DMS 273 (cell line): ENCODE measurements around the gene TNIK.
A peak's percentile ranks its signal among the peaks of the same experiment; 100 is the strongest.
"Not testable (repeated sequence)": the region's sequence is repeated elsewhere in the genome, so short reads cannot be mapped to it uniquely, and the experiment has no call there.

Experiments
- DNase-seq: peaks from one replicate; lab custom pipeline; 2025; ENCODE audit not compliant: unreplicated experiment; lab: John Stamatoyannopoulos, UW

TNIK gene

GRCh38 chr3:171320750-171321558 lies 139.3 kb downstream of the TNIK start:
- DNase-seq: peak; percentile 95

- peak; percentile 68 for DNase-seq
Measured at GRCh38 chr3:171317171-171317570, 143.0 kb downstream of the TNIK start.

GRCh38 chr3:171315919-171316318 lies 144.3 kb downstream of the TNIK start:
- DNase-seq: no peak

GRCh38 chr3:171315101-171315500 lies 145.1 kb downstream of the TNIK start:
- DNase-seq: no peak

- DNase-seq: no peak
Measured at GRCh38 chr3:171314341-171314740, 145.9 kb downstream of the TNIK start.

- no peak for DNase-seq
Measured at GRCh38 chr3:171313702-171314101, 146.5 kb downstream of the TNIK start.

- peak; percentile 25 for DNase-seq
Measured at GRCh38 chr3:171312741-171313140, 147.5 kb downstream of the TNIK start.

- DNase-seq: peak; percentile 29
Measured at GRCh38 chr3:171311784-171312183, 148.4 kb downstream of the TNIK start.

- peak; percentile 81 for DNase-seq
Measured at GRCh38 chr3:171309906-171310359, 150.3 kb downstream of the TNIK start.

- no peak for DNase-seq
Measured at GRCh38 chr3:171307988-171308387, 152.2 kb downstream of the TNIK start.

- DNase-seq: peak; percentile 50
Measured at GRCh38 chr3:171307046-171307585, 153.1 kb downstream of the TNIK start.

GRCh38 chr3:171306631-171307030 lies 153.6 kb downstream of the TNIK start:
- DNase-seq: peak; percentile 78

GRCh38 chr3:171305823-171306222 lies 154.4 kb downstream of the TNIK start:
- not testable (repeated sequence) for DNase-seq

GRCh38 chr3:171304498-171304897 lies 155.7 kb downstream of the TNIK start:
- not testable (repeated sequence) for DNase-seq

- DNase-seq: not testable (repeated sequence)
Measured at GRCh38 chr3:171304017-171304416, 156.2 kb downstream of the TNIK start.

GRCh38 chr3:171301998-171302397 lies 158.2 kb downstream of the TNIK start:
- no peak for DNase-seq

GRCh38 chr3:171301002-171301401 lies 159.2 kb downstream of the TNIK start:
- no peak for DNase-seq

- no peak for DNase-seq
Measured at GRCh38 chr3:171297951-171298350, 162.3 kb downstream of the TNIK start.

GRCh38 chr3:171297207-171297606 lies 163.0 kb downstream of the TNIK start:
- DNase-seq: no peak

GRCh38 chr3:171295484-171296373 lies 164.5 kb downstream of the TNIK start:
- no peak for DNase-seq

GRCh38 chr3:171293142-171293782 lies 166.9 kb downstream of the TNIK start:
- no peak for DNase-seq
